DOHH2 (cell line): ENCODE measurements around the gene KHDC1.
"Not testable (repeated sequence)": the region's sequence is repeated elsewhere in the genome, so short reads cannot be mapped to it uniquely, and the experiment has no call there.

Experiments used
- CTCF ChIP-seq: fragments of 200-600 bp; sonication (generic); IDR thresholded peaks from one replicate; pipeline ENCODE4 v1.5.1; 2014; ENCODE audit warnings: antibody characterized with exemption, mild to moderate bottlenecking, low read depth, low read length; ENCODE audit not compliant: poor library complexity, severe bottlenecking
- EZH2phosphoT487 ChIP-seq: fragments of 200-600 bp; sonication (generic); IDR thresholded peaks from 2 replicates; pipeline ENCODE4 v1.6.1; 2017; ENCODE audit warnings: borderline replicate concordance, mild to moderate bottlenecking, antibody characterized with exemption, low read length, moderate library complexity, mixed read lengths

GRCh38 chr6:73193302-73193701 is 69.7 kb downstream of the KHDC1 start:
- TF ChIP-seq CTCF, EZH2phosphoT487: not testable (repeated sequence)
